GF-D8 (cell line): Measurements from ENCODE around the gene SLC2A10.

Experiments used
- DNase-seq: peaks from one replicate; lab custom pipeline; 2025; lab: John Stamatoyannopoulos, UW

SLC2A10 gene

GRCh38 chr20:46682063-46682821 lies 27.2 kb upstream of the SLC2A10 start:
- no peak for DNase-seq

- no peak for DNase-seq
Observed at GRCh38 chr20:46683011-46683667, 26.3 kb upstream of the SLC2A10 start.

- no peak for DNase-seq
Observed at GRCh38 chr20:46683668-46683938, 25.8 kb upstream of the SLC2A10 start.

GRCh38 chr20:46683939-46684750 lies 25.3 kb upstream of the SLC2A10 start:
- DNase-seq, result no peak

GRCh38 chr20:46688151-46689081 lies 21.0 kb upstream of the SLC2A10 start:
- no peak for DNase-seq

- peak; percentile 99 for DNase-seq
Observed at GRCh38 chr20:46689082-46689753, 20.2 kb upstream of the SLC2A10 start, which contains the start of gene TP53RK. TP53RK (minus strand) TSS chr20:46689444; CDS start chr20:46689414, 30 bp downstream.

GRCh38 chr20:46689754-46690085 lies 19.7 kb upstream of the SLC2A10 start:
- DNase-seq, result no peak

GRCh38 chr20:46690219-46691106 lies 19.0 kb upstream of the SLC2A10 start:
- DNase-seq, result no peak

- DNase-seq, result no peak
Observed at GRCh38 chr20:46691196-46691595, 18.3 kb upstream of the SLC2A10 start.

- no peak for DNase-seq
Observed at GRCh38 chr20:46694484-46694883, 15.0 kb upstream of the SLC2A10 start.

GRCh38 chr20:46695892-46696291 lies 13.6 kb upstream of the SLC2A10 start:
- DNase-seq, result no peak

- no peak for DNase-seq
Observed at GRCh38 chr20:46696791-46697279, 12.6 kb upstream of the SLC2A10 start.

GRCh38 chr20:46698788-46699187 lies 10.7 kb upstream of the SLC2A10 start:
- no peak for DNase-seq

- DNase-seq, result no peak
Observed at GRCh38 chr20:46699651-46700359, 9.6 kb upstream of the SLC2A10 start.

- DNase-seq, result no peak
Observed at GRCh38 chr20:46700481-46700880, 9.0 kb upstream of the SLC2A10 start.

- no peak for DNase-seq
Observed at GRCh38 chr20:46701057-46701456, 8.4 kb upstream of the SLC2A10 start.

GRCh38 chr20:46701556-46701955 lies 7.9 kb upstream of the SLC2A10 start:
- no peak for DNase-seq

- DNase-seq, result no peak
Observed at GRCh38 chr20:46701986-46702385, 7.5 kb upstream of the SLC2A10 start.

GRCh38 chr20:46702447-46703203 lies 6.8 kb upstream of the SLC2A10 start:
- no peak for DNase-seq
